Activated CD4-positive, CD25-positive, alpha-beta regulatory T cell (primary cell): ENCODE results near the gene ILDR1.

Experiments
- DNase-seq, 4 experiments: peaks; one replicate each; lab custom pipeline; 2025; lab: John Stamatoyannopoulos, UW

The ILDR1 gene

GRCh38 chr3:122014741-122015140 lies 7.3 kb downstream of the ILDR1 start:
- DNase-seq: no peak

- DNase-seq: no peak
These were observed 8.6 kb downstream of the ILDR1 start for GRCh38 chr3:122013448-122013925.

- no peak for DNase-seq
These were observed 9.2 kb downstream of the ILDR1 start for GRCh38 chr3:122012821-122013220.

GRCh38 chr3:122011396-122011795 lies 10.7 kb downstream of the ILDR1 start:
- DNase-seq: no peak

GRCh38 chr3:122010506-122010905 lies 11.5 kb downstream of the ILDR1 start:
- no peak for DNase-seq

GRCh38 chr3:122008166-122008565 lies 13.9 kb downstream of the ILDR1 start:
- no peak for DNase-seq

- DNase-seq: no peak
These were observed 15.8 kb downstream of the ILDR1 start for GRCh38 chr3:122006267-122006666.

GRCh38 chr3:122004991-122005565 lies 17.0 kb downstream of the ILDR1 start:
- no peak for DNase-seq

GRCh38 chr3:122004107-122004506 lies 17.9 kb downstream of the ILDR1 start:
- DNase-seq: no peak

- no peak for DNase-seq
These were observed 18.4 kb downstream of the ILDR1 start for GRCh38 chr3:122003606-122004005.

- DNase-seq: no peak
These were observed 18.9 kb downstream of the ILDR1 start for GRCh38 chr3:122003112-122003511.

- DNase-seq: no peak
These were observed 19.4 kb downstream of the ILDR1 start for GRCh38 chr3:122002611-122003010.

- no peak for DNase-seq
These were observed 20.2 kb downstream of the ILDR1 start for GRCh38 chr3:122001892-122002291.

GRCh38 chr3:122000936-122001605 lies 21.0 kb downstream of the ILDR1 start:
- no peak for DNase-seq

- DNase-seq: no peak
These were observed 22.1 kb downstream of the ILDR1 start for GRCh38 chr3:121999931-122000330.

GRCh38 chr3:121998611-121999473 lies 23.2 kb downstream of the ILDR1 start:
- no peak for DNase-seq

- no peak for DNase-seq
These were observed 23.9 kb downstream of the ILDR1 start for GRCh38 chr3:121998030-121998580.

GRCh38 chr3:121997372-121997771 lies 24.7 kb downstream of the ILDR1 start:
- DNase-seq: no peak

GRCh38 chr3:121996441-121996840 lies 25.6 kb downstream of the ILDR1 start:
- DNase-seq: no peak

- DNase-seq: no peak
These were observed 26.6 kb downstream of the ILDR1 start for GRCh38 chr3:121995161-121996137.

- DNase-seq: no peak
These were observed 27.5 kb downstream of the ILDR1 start for GRCh38 chr3:121994551-121994950.
